Fibroblast of skin of right biceps (primary cell): ENCODE measurements around the gene MYH6.
"Not testable (repeated sequence)": the region's sequence is repeated elsewhere in the genome, so short reads cannot be mapped to it uniquely, and the experiment has no call there.

Source experiments
- DNase-seq: peaks from one replicate; pipeline ENCODE4 v3.0.0-alpha.2; 2013

MYH6 gene

GRCh38 chr14:23435543-23436326, 27.7 kb upstream of the MYH6 start, which contains the start of gene MYH7:
Gene MYH7, minus strand, starts transcription at chr14:23435660. Its CDS starts 1,928 bp downstream, at chr14:23433732.
- DNase-seq: no peak

- DNase-seq: no peak
These were observed 26.6 kb upstream of the MYH6 start for GRCh38 chr14:23434488-23435222.

GRCh38 chr14:23433457-23433856, 25.4 kb upstream of the MYH6 start:
- DNase-seq: no peak

GRCh38 chr14:23432946-23433345, 24.9 kb upstream of the MYH6 start:
- DNase-seq: no peak

- DNase-seq: no peak
These were observed 24.2 kb upstream of the MYH6 start for GRCh38 chr14:23432102-23432925.

- no peak for DNase-seq
These were observed 23.4 kb upstream of the MYH6 start for GRCh38 chr14:23431486-23431885.

- peak; percentile 10 for DNase-seq
These were observed 22.6 kb upstream of the MYH6 start for GRCh38 chr14:23430723-23431085.

- no peak for DNase-seq
These were observed 22.1 kb upstream of the MYH6 start for GRCh38 chr14:23430016-23430722.

GRCh38 chr14:23428686-23429495, 20.8 kb upstream of the MYH6 start:
- DNase-seq: no peak

- not testable (repeated sequence) for DNase-seq
These were observed 17.7 kb upstream of the MYH6 start for GRCh38 chr14:23425798-23426197.

- DNase-seq: no peak
These were observed 17.1 kb upstream of the MYH6 start for GRCh38 chr14:23425169-23425568.

- no peak for DNase-seq
These were observed 15.6 kb upstream of the MYH6 start for GRCh38 chr14:23423657-23424056.

GRCh38 chr14:23421594-23421993, 13.5 kb upstream of the MYH6 start:
- no peak for DNase-seq

GRCh38 chr14:23419646-23420045, 11.6 kb upstream of the MYH6 start:
- not testable (repeated sequence) for DNase-seq

GRCh38 chr14:23418021-23418420, 9.9 kb upstream of the MYH6 start:
- no peak for DNase-seq

GRCh38 chr14:23417269-23417668, 9.2 kb upstream of the MYH6 start:
- DNase-seq: not testable (repeated sequence)

GRCh38 chr14:23416801-23417200, 8.7 kb upstream of the MYH6 start:
- DNase-seq: no peak

GRCh38 chr14:23415821-23416778, 8.0 kb upstream of the MYH6 start:
- no peak for DNase-seq

GRCh38 chr14:23414906-23415820, 7.1 kb upstream of the MYH6 start:
- no peak for DNase-seq
